Measurements from ENCODE around the gene INO80B.
"Not testable (repeated sequence)": the region's sequence is repeated elsewhere in the genome, so short reads cannot be mapped to it uniquely, and the experiment has no call there.

The INO80B gene

GRCh38 chr2:74464406-74464805, 9.5 kb downstream of the INO80B start:
- peak overlapping the region; percentile 86 to 88 for H3K4me3 ChIP-seq (ENCODE audit: low read depth in 1 of 2, low read length in 1 of 2)
- H3K9me3 ChIP-seq = no peaks in the 10 kb centered on the region
- H3K27ac ChIP-seq = peak overlapping the region; percentile 85

GRCh38 chr2:74470742-74471141, 15.9 kb downstream of the INO80B start:
- not testable (repeated sequence) for H3K4me3 ChIP-seq (ENCODE audit: low read depth in 1 of 2, low read length in 1 of 2); H3K27me3 ChIP-seq; H3K27ac ChIP-seq; H3K9me3 ChIP-seq
- peaks cover 16% of the 10 kb centered on the region for H3K36me3 ChIP-seq
- H3K4me1 ChIP-seq (ENCODE audit: control insufficient read depth in 1 of 2, insufficient read depth in 1 of 2, low read depth in 1 of 2, low read length in 1 of 2) = peaks cover 26 to 28% of the 10 kb centered on the region in 2 experiments

More at GRCh38 chr2:74464406-74464805, 9.5 kb downstream of the INO80B start:
- H3K27me3 ChIP-seq = no peaks in the 10 kb centered on the region
- peaks cover 15 to 20% of the 10 kb centered on the region in 2 experiments for H3K4me1 ChIP-seq (ENCODE audit: control insufficient read depth in 1 of 2, insufficient read depth in 1 of 2, low read depth in 1 of 2, low read length in 1 of 2)
- peaks cover 20% of the 10 kb centered on the region for H3K36me3 ChIP-seq
- TF ChIP-seq CTCF (IDR thresholded peaks at IDR 0.05) = no peak

- TF ChIP-seq CTCF (IDR thresholded peaks at IDR 0.05) = no peak
- Histone ChIP-seq H3K4me1 (ENCODE audit: control insufficient read depth in 1 of 2, insufficient read depth in 1 of 2, low read depth in 1 of 2, low read length in 1 of 2) (peaks cover 22 to 23% of the 10 kb centered on the region in 2 experiments), H3K36me3 (peaks cover 22% of the 10 kb centered on the region), H3K27me3 (no peaks in the 10 kb centered on the region), H3K4me3 (ENCODE audit: low read depth in 1 of 2, low read length in 1 of 2) (peak overlapping the region; percentile 85 to 90), H3K9me3 (no peaks in the 10 kb centered on the region), H3K27ac (peak overlapping the region; percentile 89)
Measured at GRCh38 chr2:74471332-74472065, 16.6 kb downstream of the INO80B start.

- H3K9me3 ChIP-seq = no peaks in the 10 kb centered on the region
- peaks cover 22 to 23% of the 10 kb centered on the region in 2 experiments for H3K4me1 ChIP-seq (ENCODE audit: control insufficient read depth in 1 of 2, insufficient read depth in 1 of 2, low read depth in 1 of 2, low read length in 1 of 2)
- peak within 1 kb of the TSS; percentile 85 to 90 for H3K4me3 ChIP-seq (ENCODE audit: low read depth in 1 of 2, low read length in 1 of 2)
- peaks cover 25% of the 10 kb centered on the region for H3K36me3 ChIP-seq
- H3K27me3 ChIP-seq = no peaks in the 10 kb centered on the region
- peak within 1 kb of the TSS; percentile 89 for H3K27ac ChIP-seq
- TF ChIP-seq CTCF (IDR thresholded peaks at IDR 0.05) = peak; percentile 29
Measured at GRCh38 chr2:74472086-74472944, 17.4 kb downstream of the INO80B start, which contains the start of gene MRPL53. TSS of gene MRPL53 (minus strand) at chr2:74472680. CDS start at chr2:74472660, 20 bp downstream.

GRCh38 chr2:74472945-74473258, 18.0 kb downstream of the INO80B start:
- TF ChIP-seq CTCF (IDR thresholded peaks at IDR 0.05) = peak; percentile 2
- Histone ChIP-seq H3K4me1 (ENCODE audit: control insufficient read depth in 1 of 2, insufficient read depth in 1 of 2, low read depth in 1 of 2, low read length in 1 of 2) (peaks cover 22 to 23% of the 10 kb centered on the region in 2 experiments), H3K4me3 (ENCODE audit: low read depth in 1 of 2, low read length in 1 of 2) (peak overlapping the region; percentile 85 to 90), H3K27me3 (no peaks in the 10 kb centered on the region), H3K9me3 (no peaks in the 10 kb centered on the region), H3K27ac (peak overlapping the region; percentile 89), H3K36me3 (peaks cover 25% of the 10 kb centered on the region)

- Histone ChIP-seq H3K27ac (no peak overlapping the region), H3K36me3 (peaks cover 25% of the 10 kb centered on the region), H3K4me1 (ENCODE audit: control insufficient read depth in 1 of 2, insufficient read depth in 1 of 2, low read depth in 1 of 2, low read length in 1 of 2) (peaks cover 22 to 23% of the 10 kb centered on the region in 2 experiments), H3K27me3 (no peaks in the 10 kb centered on the region), H3K9me3 (no peaks in the 10 kb centered on the region), H3K4me3 (ENCODE audit: low read depth in 1 of 2, low read length in 1 of 2) (no peak overlapping the region)
- TF ChIP-seq CTCF (IDR thresholded peaks at IDR 0.05) = no peak
Measured at GRCh38 chr2:74474481-74474880, 19.6 kb downstream of the INO80B start.

Measured in neutrophil (primary cell).